OCI-LY1 (cell line): ENCODE measurements around the gene MYO5B.

ENCODE experiments used
- H2AFZ ChIP-seq: fragments of 200-600 bp; sonication (generic), shearing (Covaris generic); 2 replicates; pipeline ENCODE4 v1.6.0; 2014; ENCODE audit warnings: antibody characterized with exemption, mild to moderate bottlenecking, low read length
- H3F3A ChIP-seq: fragments of 200-600 bp; sonication (generic), shearing (Covaris generic); 2 replicates; pipeline ENCODE4 v1.6.0; 2014; ENCODE audit warnings: mild to moderate bottlenecking, antibody characterized with exemption, low read length, moderate library complexity; ENCODE audit not compliant: insufficient read depth
- H3K27ac ChIP-seq: fragments of 200-600 bp; sonication (generic); 2 replicates; pipeline ENCODE4 v1.5.1; 2014; ENCODE audit warnings: low read length, mixed run types, mild to moderate bottlenecking, low read depth; ENCODE audit not compliant: poor library complexity, severe bottlenecking
- H3K27me3 ChIP-seq: fragments of 200-600 bp; sonication (generic); 2 replicates; pipeline ENCODE4 v1.6.0; 2014; ENCODE audit warnings: antibody characterized with exemption, mild to moderate bottlenecking, low read length, moderate library complexity; ENCODE audit not compliant: insufficient read depth
- H3K36me3 ChIP-seq: fragments of 200-600 bp; sonication (generic); 2 replicates; pipeline ENCODE4 v1.6.1; 2014; ENCODE audit warnings: mild to moderate bottlenecking, antibody characterized with exemption, low read length, moderate library complexity, mixed read lengths; ENCODE audit not compliant: insufficient read depth
- H3K4me1 ChIP-seq: fragments of 200-600 bp; sonication (generic); 2 replicates; pipeline ENCODE4 v1.5.1; 2014; ENCODE audit warnings: mild to moderate bottlenecking, low read length, moderate library complexity; ENCODE audit not compliant: insufficient read depth, severe bottlenecking
- H3K4me2 ChIP-seq: fragments of 200-600 bp; sonication (generic), shearing (Covaris generic); 2 replicates; pipeline ENCODE4 v1.6.1; 2014; ENCODE audit warnings: low read length
- H3K4me3 ChIP-seq: fragments of 200-600 bp; sonication (generic); 2 replicates; pipeline ENCODE4 v1.5.1; 2014; ENCODE audit warnings: low read length, low read depth, mild to moderate bottlenecking, mixed read lengths; ENCODE audit not compliant: poor library complexity, severe bottlenecking
- H3K79me2 ChIP-seq: fragments of 200-600 bp; shearing (Covaris generic); 2 replicates; pipeline ENCODE4 v1.6.1; 2016; ENCODE audit warnings: mixed run types, low read length, mixed read lengths; ENCODE audit not compliant: insufficient read depth
- H3K9ac ChIP-seq: fragments of 200-600 bp; sonication (generic), shearing (Covaris generic); 2 replicates; pipeline ENCODE4 v1.6.1; 2014; ENCODE audit warnings: mild to moderate bottlenecking, low read length, mixed read lengths
- H3K9me2 ChIP-seq: fragments of 200-600 bp; sonication (generic), shearing (Covaris generic); 2 replicates; pipeline ENCODE4 v1.6.1; 2014; ENCODE audit warnings: low read depth, mild to moderate bottlenecking, low read length, mixed read lengths
- H3K9me3 ChIP-seq: fragments of 200-600 bp; shearing (Covaris generic); 2 replicates; pipeline ENCODE4 v1.6.1; 2014; ENCODE audit warnings: low read length, mixed read lengths
- H4K20me1 ChIP-seq: fragments of 200-600 bp; sonication (generic), shearing (Covaris generic); 2 replicates; pipeline ENCODE4 v1.6.0; 2016; ENCODE audit warnings: mild to moderate bottlenecking, low read length; ENCODE audit not compliant: insufficient read depth
- EZH2 ChIP-seq: fragments of 200-600 bp; sonication (generic), shearing (Covaris generic); IDR thresholded peaks from 2 replicates; pipeline ENCODE4 v1.8.0; 2017; ENCODE audit warnings: borderline replicate concordance, mixed run types, mild to moderate bottlenecking, antibody characterized with exemption, low read length, moderate library complexity, mixed read lengths
- TF ChIP-seq, protein P1 (sequence below): fragments of 200-600 bp; sonication (generic), shearing (Covaris generic); IDR thresholded peaks from 2 replicates; pipeline ENCODE4 v1.5.1; 2017; ENCODE audit warnings: mild to moderate bottlenecking, antibody characterized with exemption, low read length, moderate library complexity, mixed read lengths

Gene MYO5B

DNA sequence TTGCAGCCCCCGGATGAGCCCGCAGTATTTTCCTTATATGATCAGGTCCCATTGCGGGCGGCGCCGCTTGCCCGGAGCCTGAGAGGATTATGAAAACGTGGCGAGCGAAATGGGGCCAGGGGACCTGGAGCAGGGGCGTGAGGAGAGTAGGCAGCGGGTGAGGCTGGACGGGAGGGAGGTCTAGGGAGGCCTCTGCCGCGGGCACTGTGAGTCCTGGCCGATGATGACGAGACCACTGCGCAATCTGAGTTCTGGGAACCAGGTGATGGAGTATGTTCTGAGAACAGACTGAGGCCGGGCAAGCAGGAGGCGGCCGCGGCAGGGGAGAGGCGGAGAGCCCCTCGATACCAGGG is 380.8 kb downstream of the MYO5B start:
- H3K27me3 ChIP-seq = no peaks in the 10 kb centered on the region
- H3K79me2 ChIP-seq = peaks cover 37% of the 10 kb centered on the region
- peak overlapping the region; percentile 96 for H3K4me3 ChIP-seq
- H3K4me2 ChIP-seq = peak overlapping the region; percentile 85
- H4K20me1 ChIP-seq = no peaks in the 10 kb centered on the region
- H3K9me3 ChIP-seq = no peaks in the 10 kb centered on the region
- peak overlapping the region; percentile 19; the same call in 1 of the 2 replicates for H2AFZ ChIP-seq
- H3K27ac ChIP-seq = no peak overlapping the region
- H3K4me1 ChIP-seq = peaks cover 22% of the 10 kb centered on the region
- no peak for TF ChIP-seq EZH2
- TF ChIP-seq, protein P1, sequence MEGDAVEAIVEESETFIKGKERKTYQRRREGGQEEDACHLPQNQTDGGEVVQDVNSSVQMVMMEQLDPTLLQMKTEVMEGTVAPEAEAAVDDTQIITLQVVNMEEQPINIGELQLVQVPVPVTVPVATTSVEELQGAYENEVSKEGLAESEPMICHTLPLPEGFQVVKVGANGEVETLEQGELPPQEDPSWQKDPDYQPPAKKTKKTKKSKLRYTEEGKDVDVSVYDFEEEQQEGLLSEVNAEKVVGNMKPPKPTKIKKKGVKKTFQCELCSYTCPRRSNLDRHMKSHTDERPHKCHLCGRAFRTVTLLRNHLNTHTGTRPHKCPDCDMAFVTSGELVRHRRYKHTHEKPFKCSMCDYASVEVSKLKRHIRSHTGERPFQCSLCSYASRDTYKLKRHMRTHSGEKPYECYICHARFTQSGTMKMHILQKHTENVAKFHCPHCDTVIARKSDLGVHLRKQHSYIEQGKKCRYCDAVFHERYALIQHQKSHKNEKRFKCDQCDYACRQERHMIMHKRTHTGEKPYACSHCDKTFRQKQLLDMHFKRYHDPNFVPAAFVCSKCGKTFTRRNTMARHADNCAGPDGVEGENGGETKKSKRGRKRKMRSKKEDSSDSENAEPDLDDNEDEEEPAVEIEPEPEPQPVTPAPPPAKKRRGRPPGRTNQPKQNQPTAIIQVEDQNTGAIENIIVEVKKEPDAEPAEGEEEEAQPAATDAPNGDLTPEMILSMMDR = no peak
- no peaks in the 10 kb centered on the region for H3F3A ChIP-seq
- H3K36me3 ChIP-seq = peaks cover 6% of the 10 kb centered on the region; the same call in 1 of the 2 replicates
- H3K9me2 ChIP-seq = no peaks in the 10 kb centered on the region
- peak overlapping the region; percentile 96 for H3K9ac ChIP-seq

DNA sequence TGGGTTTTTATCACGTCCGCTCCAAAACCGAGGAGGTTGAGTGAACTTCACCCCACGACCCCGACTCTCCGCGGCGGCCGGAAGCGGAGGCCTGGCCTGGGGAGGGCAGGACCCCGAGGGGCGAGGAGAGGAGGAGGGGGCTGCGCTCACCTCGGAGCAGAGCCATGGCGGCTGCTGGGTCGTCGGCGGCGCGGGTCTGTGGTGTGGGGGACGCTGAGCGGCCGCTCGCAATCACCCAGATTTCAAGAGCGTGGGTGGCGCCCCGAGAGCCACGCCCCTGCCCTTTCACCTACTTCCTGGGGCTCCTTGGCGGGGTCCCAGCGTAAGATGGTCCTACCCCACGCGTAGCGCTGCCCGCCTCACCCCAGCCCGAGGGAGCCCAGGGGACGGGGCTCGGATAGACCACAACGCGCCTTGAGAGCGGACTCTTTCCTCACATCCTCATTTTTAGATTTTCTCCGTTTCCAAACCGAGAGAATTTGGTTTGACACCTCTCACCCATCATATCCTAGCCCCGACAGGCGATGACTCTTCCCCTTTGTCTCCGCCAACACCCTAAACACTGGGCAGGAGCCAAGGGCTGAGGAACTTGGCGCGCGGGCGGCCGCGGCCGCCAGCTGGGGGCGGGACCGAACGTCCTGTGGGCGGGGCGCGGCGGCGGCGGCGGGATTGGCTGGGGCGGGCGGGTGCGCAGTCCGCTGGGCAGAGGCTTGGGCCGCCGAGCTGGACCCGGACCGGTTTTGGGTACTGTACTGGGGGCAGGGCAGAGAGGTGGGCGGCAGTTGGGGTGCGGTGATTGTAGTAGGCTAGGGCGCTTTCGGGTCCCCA is 381.4 kb downstream of the MYO5B start, which contains the start of gene ACAA2:
Gene ACAA2 (minus strand): TSS at position 215 of the 828 bp plus-strand sequence. CDS start 49 bp downstream, at position 166.
- H2AFZ ChIP-seq = peak within 1 kb of the TSS; percentile 57

DNA sequence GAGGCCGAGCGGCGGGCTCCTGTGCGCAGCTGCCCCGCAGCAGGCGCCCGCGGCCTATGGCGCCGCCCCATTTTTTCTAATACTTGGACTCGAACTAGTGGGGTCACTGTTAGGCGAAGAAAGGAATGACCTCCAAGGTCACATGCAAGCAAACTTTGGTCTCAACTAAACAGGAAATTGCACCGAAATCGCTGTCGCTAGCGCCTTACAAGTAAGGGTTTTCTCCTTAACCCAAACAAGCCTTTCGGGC is 382.0 kb downstream of the MYO5B start:
- no peaks in the 10 kb centered on the region for H3K27me3 ChIP-seq
- H3K36me3 ChIP-seq = peaks cover 9% of the 10 kb centered on the region
- H2AFZ ChIP-seq = peak overlapping the region; percentile 57
- H3K4me3 ChIP-seq = peak overlapping the region; percentile 96
- H3K9me3 ChIP-seq = peaks cover 3% of the 10 kb centered on the region; the same call in 1 of the 2 replicates
- peak overlapping the region; percentile 75 for H3K27ac ChIP-seq
- H4K20me1 ChIP-seq = no peaks in the 10 kb centered on the region
- peaks cover 22% of the 10 kb centered on the region for H3K4me1 ChIP-seq
- H3F3A ChIP-seq = no peaks in the 10 kb centered on the region
- H3K4me2 ChIP-seq = peak overlapping the region; percentile 85
- TF ChIP-seq, protein P1 = no peak
- TF ChIP-seq EZH2 = no peak
- peak overlapping the region; percentile 96 for H3K9ac ChIP-seq
- H3K9me2 ChIP-seq = no peaks in the 10 kb centered on the region
- peaks cover 40% of the 10 kb centered on the region for H3K79me2 ChIP-seq

More for the DNA sequence above, 381.4 kb downstream of the MYO5B start, which contains the start of gene ACAA2:
- Histone ChIP-seq H3K27me3 (no peaks in the 10 kb centered on the region), H4K20me1 (no peaks in the 10 kb centered on the region), H3K4me2 (peak within 1 kb of the TSS; percentile 85), H3K4me3 (peak within 1 kb of the TSS; percentile 96), H3K36me3 (peaks cover 6% of the 10 kb centered on the region; the same call in 1 of the 2 replicates), H3K79me2 (peaks cover 37% of the 10 kb centered on the region), H3K9me2 (no peaks in the 10 kb centered on the region), H3K9ac (peak within 1 kb of the TSS; percentile 96), H3K27ac (peak within 1 kb of the TSS; percentile 75), H3F3A (no peaks in the 10 kb centered on the region), H3K9me3 (no peaks in the 10 kb centered on the region), H3K4me1 (peaks cover 22% of the 10 kb centered on the region)
- TF ChIP-seq EZH2 = no peak
- TF ChIP-seq, protein P1 = no peak
